Right hindlimb (tissue), 1 donor: Measurements from ENCODE around the gene LRRC3.
A peak's percentile ranks its signal among the peaks of the same experiment; 100 is the strongest.
"Not testable (repeated sequence)": the region's sequence is repeated elsewhere in the genome, so short reads cannot be mapped to it uniquely, and the experiment has no call there.

Experiments
- DNase-seq: peaks from one replicate; pipeline ENCODE4 v3.0.0-alpha.2; 2018

LRRC3 gene

GRCh38 chr21:44498280-44499210 is 43.2 kb downstream of the LRRC3 start:
- DNase-seq: no peak

DNA sequence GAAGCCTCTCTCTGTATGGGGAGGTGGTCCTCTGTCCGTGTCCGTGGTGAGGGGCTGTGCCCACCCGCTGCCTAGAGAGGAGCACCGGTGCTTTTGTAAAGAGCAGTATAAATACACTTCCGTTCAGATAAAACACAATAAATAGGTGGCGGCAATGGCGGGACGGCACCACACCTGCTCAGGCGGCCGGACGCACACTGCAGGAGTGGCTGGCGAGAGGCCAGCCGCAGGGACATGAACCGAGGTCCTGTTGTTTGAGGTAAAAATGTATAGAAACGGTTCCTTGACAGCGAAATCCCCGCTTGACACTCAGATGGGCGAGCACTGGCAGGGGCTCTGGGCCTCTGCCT is 43.9 kb downstream of the LRRC3 start:
- DNase-seq: no peak

- DNase-seq: no peak
Measured at GRCh38 chr21:44499631-44500030, 44.3 kb downstream of the LRRC3 start.

DNA sequence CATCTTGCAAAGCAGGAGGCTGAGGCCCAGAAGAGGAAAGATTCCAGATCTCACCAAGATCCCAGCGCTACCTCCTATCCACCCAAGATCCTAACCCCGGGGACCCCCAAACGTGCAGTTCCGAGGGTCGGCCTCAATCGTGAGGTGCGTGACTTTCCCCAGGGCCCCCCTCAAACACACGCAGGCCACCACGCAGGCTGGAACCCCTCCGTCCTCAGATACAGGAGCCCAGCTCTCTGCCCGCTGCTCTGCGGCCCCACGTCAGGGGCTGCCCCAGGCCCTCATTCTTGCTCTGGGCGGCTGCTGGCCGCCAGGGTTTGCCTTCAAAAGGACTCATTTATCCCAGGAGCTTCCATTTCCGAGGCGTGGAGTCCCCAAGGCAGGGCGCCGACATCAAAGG is 44.8 kb downstream of the LRRC3 start:
- DNase-seq: no peak

DNA sequence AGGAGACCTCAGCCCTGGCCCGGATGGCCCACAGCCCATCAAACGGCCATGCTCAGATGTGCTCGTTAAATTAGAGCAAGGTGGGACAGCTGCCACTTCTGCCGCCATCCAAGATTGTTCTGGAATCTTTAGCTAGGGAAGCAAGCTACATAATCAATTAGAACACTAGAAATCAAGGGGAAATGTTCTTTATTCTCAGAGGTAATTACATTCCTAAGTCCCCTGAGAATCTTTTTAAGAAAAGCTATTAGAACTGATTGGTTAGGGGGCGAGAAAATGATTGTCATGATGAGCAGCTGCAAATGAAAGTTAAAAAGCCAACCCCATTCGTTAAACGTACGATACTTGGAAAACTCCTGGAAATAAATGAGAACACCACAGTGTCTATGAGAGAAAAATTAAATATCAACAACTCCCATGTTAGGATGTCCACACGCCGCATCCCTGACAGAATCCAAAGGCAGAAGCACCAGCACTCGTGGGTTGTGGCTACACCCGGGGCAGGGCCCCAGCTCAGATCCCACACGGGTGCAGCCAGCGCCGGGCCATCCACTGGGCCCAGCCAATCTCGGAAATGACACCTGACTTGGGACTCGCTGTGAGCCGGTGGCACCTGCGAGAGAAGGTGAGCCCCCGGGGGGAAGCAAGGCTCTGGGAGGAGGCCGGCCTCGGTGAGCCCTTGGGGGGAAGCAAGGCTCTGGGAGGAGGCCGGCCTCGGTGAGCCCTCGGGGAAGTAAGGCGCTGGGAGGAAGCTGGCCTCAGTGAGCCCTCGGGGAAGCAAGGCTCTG is 47.1 kb downstream of the LRRC3 start:
- no peak for DNase-seq

GRCh38 chr21:44503006-44503889 is 47.9 kb downstream of the LRRC3 start:
- DNase-seq: not testable (repeated sequence)

GRCh38 chr21:44503901-44504399 is 48.6 kb downstream of the LRRC3 start:
- no peak for DNase-seq

DNA sequence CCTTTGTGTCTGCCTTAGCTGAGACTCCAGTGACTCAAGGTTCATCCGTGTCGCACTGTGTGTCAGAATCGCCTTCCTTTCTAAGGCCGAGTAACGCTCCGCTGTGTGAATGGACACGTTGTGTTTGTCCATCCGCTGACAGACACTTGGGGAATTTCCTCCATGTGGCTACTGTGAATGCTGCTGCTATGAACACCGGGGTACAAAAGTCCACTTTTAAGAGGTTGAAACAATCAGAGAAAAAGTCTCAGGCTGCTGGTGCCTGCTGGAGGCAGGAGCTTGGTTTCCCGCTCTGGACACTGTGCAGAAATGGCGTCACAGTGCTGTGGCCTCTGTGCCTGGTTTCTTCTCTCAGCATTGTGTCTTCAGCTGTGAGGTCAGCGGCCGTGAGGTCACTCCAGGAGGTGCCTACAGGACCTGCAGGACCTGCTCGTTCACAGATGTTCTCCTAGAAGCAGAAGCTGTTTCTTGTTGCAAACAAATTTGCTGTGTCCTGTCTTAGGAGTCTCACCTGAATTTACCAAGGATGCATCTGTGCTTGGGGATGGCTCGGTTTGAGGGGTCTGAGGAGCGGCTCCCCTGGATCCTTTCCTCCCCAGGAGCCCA is 50.5 kb downstream of the LRRC3 start:
- DNase-seq: no peak

DNA sequence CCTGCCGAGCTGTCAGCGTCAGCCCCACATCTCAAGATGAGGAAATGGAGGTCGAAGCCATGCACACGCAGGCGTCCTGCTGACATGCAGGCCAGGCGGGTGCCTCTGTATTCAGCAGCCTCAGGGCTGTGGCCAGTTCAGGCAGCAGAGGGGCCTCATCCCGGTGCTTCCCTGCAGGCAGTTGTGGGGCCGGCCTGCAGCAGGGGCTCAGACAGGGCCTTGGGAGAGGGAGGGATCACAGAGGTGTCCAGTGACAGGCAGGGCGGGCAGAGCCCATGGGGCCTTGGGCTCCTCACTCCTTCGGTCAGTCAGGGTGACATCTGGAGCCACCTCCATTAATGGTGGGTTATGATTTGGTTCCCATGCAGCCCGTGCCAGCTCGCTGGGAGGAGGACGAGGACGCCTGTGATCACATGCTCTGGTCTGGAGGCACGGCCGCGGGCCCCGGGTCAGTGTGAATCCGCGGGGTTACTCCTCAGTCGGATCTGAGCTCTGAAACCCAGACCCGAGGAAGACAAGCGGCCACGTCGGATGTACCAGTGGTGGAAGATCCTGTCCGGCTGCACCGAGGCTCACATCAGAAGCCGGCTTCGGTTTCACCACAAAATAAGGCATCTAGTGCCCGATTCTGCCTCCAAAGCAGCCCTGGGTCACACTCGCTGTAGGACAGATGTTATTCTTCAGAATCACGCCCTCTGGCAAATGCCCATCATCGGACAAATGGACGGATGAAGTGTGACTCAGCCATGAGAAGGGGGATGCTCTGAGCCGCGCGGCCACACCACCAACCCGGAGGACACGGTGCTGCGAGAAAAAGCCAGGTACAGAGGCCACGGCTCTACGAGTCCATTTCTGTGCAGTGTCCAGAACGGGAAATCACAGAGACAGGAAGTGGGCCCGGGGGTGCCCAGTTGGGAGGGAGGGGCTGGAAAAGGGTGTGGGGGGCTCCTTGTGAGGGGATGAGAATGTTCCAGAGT is 51.3 kb downstream of the LRRC3 start:
- no peak for DNase-seq

- no peak for DNase-seq
Measured at GRCh38 chr21:44507673-44508425, 52.5 kb downstream of the LRRC3 start.

GRCh38 chr21:44508426-44508710 is 53.1 kb downstream of the LRRC3 start:
- no peak for DNase-seq

DNA sequence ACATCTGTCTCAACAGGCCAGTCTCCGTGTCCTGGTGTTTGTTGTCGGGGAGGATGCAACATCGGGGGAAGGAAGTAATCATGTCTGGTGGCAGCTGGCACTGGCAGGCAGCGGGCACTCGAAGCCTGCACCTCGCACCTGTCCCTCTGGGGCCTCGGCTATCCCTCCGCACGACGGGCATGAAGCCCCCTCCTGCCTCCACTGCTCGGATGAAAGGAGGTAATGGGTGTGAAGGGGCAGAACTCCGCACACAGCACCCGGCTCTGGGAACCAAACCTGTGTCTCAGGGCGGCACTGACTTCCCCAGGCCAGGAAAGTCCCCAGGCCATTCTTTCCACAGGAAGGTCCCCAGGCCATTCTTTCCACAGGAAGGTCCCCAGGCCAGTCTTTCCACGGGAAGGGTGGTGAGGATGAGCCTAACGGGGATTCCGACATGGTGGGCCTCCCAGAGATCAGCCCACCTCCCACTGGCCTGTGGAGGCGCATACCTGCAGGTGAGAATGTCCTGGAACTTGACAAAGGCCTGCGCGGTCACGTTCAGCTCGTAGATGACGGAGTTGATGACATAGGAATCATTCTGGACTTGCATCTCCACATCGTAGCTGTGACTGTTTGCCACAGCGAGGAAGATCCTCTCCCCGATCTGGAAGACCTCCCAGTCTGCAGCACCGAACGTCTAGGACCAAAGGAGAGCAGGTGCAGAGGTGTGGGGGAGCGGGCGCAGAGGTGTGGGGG is 53.6 kb downstream of the LRRC3 start:
- DNase-seq: no peak

DNA sequence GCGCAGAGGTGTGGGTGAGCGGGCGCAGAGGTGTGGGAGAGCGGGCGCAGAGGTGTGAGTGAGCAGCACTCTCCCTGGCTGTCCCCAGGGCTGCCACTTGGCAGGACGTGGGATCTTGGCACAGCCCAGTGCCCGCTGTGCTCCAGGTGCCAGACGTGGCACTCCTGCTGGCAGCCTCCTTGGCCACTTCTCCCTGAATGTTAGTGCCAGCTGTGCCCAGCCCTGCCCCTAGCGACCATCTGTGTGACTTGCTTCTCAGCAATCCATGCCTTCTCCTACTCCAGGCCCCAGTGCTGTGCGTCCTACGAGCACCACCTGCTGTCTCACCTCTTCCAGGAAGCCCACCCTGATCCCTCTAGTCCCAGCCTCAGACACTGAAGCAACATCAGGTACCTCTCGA is 54.2 kb downstream of the LRRC3 start:
- DNase-seq: no peak

GRCh38 chr21:44510109-44510507 is 54.8 kb downstream of the LRRC3 start:
- no peak for DNase-seq

GRCh38 chr21:44510508-44511218 is 55.4 kb downstream of the LRRC3 start:
- DNase-seq: peak; percentile 51

DNA sequence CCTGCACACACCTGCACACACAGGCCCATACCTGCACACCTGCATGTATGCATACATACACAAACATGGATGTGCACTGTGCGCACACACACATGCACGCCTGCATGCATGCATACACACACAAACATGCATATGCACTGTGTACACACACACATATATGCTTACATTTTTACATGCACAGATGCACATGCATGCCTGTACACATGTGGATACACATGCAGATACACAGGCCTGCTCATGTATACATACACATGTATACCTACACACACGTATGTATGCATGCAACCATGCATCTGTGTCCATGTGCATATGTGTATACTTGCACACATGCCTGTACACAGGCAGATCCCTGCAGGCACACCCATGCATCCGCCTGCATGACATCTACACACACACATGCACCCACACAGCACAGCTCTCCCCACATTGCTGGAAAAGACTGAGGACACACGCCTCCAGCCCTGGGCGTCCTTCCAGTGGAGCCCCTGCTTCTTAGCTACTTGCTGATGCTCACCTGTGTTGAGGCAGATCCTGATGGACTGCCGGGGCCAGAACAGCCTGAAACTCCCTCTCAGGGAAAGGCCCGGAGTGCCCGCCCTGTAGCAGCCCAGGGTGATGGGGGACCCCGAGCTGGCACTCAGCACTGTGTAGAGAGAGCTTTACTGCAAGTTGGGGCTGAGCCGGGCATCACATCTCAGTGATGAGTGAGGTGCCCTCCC is 56.1 kb downstream of the LRRC3 start:
- DNase-seq: no peak
